ENCODE results near the gene EFHC2. TPM values are rescaled to one million over a fixed set of nuclear protein-coding genes. Genes with fewer than 3 reads are reported as not detected.

EFHC2 gene
- polyA plus RNA-seq, 1 of the 3 experiments (the other 2 are of a cell fraction) = 0.03 TPM

DNA sequence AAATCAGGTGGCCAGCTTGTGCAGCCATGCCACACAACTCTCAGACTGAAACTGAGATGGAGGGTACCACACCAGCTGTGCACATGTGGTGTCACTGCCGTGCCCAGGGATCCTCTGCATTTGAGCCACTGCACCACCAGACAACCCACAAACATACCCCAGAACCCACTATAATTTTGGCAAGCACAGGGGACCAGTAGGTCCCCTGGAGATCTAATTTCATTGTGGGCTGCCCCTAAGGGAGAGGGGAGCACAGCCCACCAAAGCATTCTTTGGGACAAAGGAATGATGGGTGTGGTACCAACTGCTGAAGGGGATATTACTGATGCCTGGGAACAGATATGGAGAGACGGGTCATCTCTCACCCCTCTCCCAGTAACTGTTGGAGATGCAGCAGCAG lies 140.9 kb downstream of the EFHC2 start:
- H3K9ac ChIP-seq = no peak overlapping the region
- ChIA-PET POLR2A (no interaction called here), CTCF (interaction anchor here (1.2 to 2.3 kb wide), 2 partner anchors 28 to 41 kb away, joined by 3 to 5 read pairs; no protein-coding TSS in a partner anchor)
- H2AFZ ChIP-seq (ENCODE audit: low read depth) = no peak overlapping the region
- H3K9me2 ChIP-seq = no peaks in the 10 kb centered on the region
- no peaks in the 10 kb centered on the region for H3K79me2 ChIP-seq (ENCODE audit: insufficient read depth)
- H3K4me3 ChIP-seq (ENCODE audit: low read depth in 2 of 2, low read length in 1 of 2) = no peak overlapping the region
- H3F3A ChIP-seq (replicated peaks; ENCODE audit: insufficient read depth) = no peaks in the 10 kb centered on the region
- H3K27ac ChIP-seq (ENCODE audit: low read depth in 2 of 2, low read length in 1 of 2) = no peak overlapping the region
- TF ChIP-seq GABPA (IDR thresholded peaks at IDR 0.05; ENCODE audit: low read depth) (no peak), MXI1 (IDR thresholded peaks at IDR 0.05; ENCODE audit: low read depth, low read length) (no peak), FOSL2 (IDR thresholded peaks at IDR 0.05; ENCODE audit: borderline replicate concordance, low read depth) (no peak), EZH2phosphoT487 (IDR thresholded peaks at IDR 0.05; ENCODE audit: borderline replicate concordance, low read depth) (no peak), RAD21 (IDR thresholded peaks at IDR 0.05; ENCODE audit: low read length) (no peak), IRF3 (IDR thresholded peaks at IDR 0.05; ENCODE audit: low read depth, low read length) (no peak), REST (IDR thresholded peaks at IDR 0.05; ENCODE audit: low read depth, low read length) (no peak), SIN3A (IDR thresholded peaks at IDR 0.05; ENCODE audit: borderline replicate concordance, low read depth, low read length) (no peak), POLR2AphosphoS5 (IDR thresholded peaks at IDR 0.05; ENCODE audit: low read depth, low read length) (no peak), RFX5 (IDR thresholded peaks at IDR 0.05; ENCODE audit: low read length) (no peak), MAX (IDR thresholded peaks at IDR 0.05; ENCODE audit: low read depth) (no peak), EP300 (IDR thresholded peaks at IDR 0.05; ENCODE audit: borderline replicate concordance in 1 of 2, low read depth in 1 of 2, low read length in 1 of 2) (no peak), JUND (IDR thresholded peaks at IDR 0.05) (no peak), TCF12 (IDR thresholded peaks at IDR 0.05) (no peak), USF1 (IDR thresholded peaks at IDR 0.05; ENCODE audit: borderline replicate concordance, low read depth) (no peak), SMC3 (IDR thresholded peaks at IDR 0.05; ENCODE audit: low read depth, low read length) (no peak), FOXJ3 (CRISPR knock-in tag; IDR thresholded peaks at IDR 0.05) (no peak)
- WGBS (ENCODE audit: low lambda C conversion rate) = 40% methylated on average over 1 of the region's 2 CpGs
- H3K4me1 ChIP-seq (ENCODE audit: control insufficient read depth in 1 of 2, insufficient read depth in 2 of 2, low read depth in 1 of 2, low read length in 1 of 2) = no peaks in the 10 kb centered on the region
- H4K20me1 ChIP-seq (ENCODE audit: insufficient read depth) = no peaks in the 10 kb centered on the region
- no peaks in the 10 kb centered on the region for H3K27me3 ChIP-seq (ENCODE audit: insufficient read depth)
- H3K4me2 ChIP-seq = no peak overlapping the region
- H3K36me3 ChIP-seq (replicated peaks in 1 of 2; ENCODE audit: control insufficient read depth in 1 of 2, insufficient read depth in 2 of 2, low read length in 1 of 2) = no peaks in the 10 kb centered on the region
- DNase-seq = no peak
- H3K9me3 ChIP-seq = no peaks in the 10 kb centered on the region

All from SK-N-SH (cell line).